ENCODE data around the gene NEURL4.

NEURL4 gene

DNA sequence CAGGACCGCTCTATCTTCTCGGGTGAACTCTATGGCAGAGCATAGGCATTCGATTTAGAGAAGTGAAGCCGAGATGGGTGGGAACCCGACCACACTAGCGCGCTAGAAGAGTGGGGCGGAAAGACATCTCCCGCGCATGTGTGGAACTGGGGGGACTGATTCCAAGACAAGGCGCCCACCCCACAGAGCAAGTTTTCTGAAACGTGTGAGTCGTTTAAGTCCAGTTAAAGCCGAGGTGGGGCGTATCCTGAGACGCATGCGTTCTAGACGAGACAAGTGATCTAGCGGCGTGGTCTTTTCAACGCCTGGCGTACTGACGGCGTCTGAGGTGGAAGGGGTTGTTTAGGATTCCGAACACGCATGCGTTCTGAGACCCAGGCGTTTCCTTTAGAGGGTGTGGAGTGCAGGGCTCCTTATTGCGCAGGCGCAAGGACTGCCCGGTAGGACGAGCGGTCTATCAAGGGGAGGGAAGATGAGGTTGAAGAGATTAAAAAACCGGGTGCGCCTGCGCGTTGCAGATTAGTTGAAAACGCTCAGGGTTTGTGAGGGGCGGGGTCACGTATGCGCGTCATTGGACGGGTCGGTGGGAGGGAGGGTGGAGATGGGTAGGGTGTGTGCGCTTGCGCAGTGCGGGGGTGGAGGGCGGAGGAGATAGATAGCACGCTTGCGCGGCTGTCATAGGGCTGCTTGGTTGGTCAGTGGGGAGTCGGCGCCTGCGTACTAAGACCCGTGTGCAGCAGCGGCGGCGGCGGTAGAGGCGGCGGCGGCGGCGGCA lies 22.0 kb downstream of the NEURL4 start, which contains the start of gene EIF5A:
EIF5A (plus strand) TSS at position 718 of the 775 bp plus-strand sequence. CDS start 2,008 bp downstream, outside the sequence.
- peak within 1 kb of the TSS; percentile 80 for H3K4me3 Mint-ChIP-seq
- H3K9me3 Mint-ChIP-seq = no peaks in the 10 kb centered on the region
- peak within 1 kb of the TSS; percentile 93 for H3K27ac Mint-ChIP-seq
- peaks cover 32% of the 10 kb centered on the region for H3K4me1 Mint-ChIP-seq
- H3K27me3 Mint-ChIP-seq = no peaks in the 10 kb centered on the region
- ATAC-seq = peak; percentile 90
- peaks cover 36% of the 10 kb centered on the region for H3K36me3 Mint-ChIP-seq

GRCh38 chr17:7304179-7304578 lies 25.0 kb downstream of the NEURL4 start:
- H3K9me3 Mint-ChIP-seq = no peaks in the 10 kb centered on the region
- peaks cover 3% of the 10 kb centered on the region for H3K4me1 Mint-ChIP-seq
- ATAC-seq = no peak
- peaks cover 7% of the 10 kb centered on the region for H3K36me3 Mint-ChIP-seq
- H3K27me3 Mint-ChIP-seq = no peaks in the 10 kb centered on the region
- no peak overlapping the region for H3K27ac Mint-ChIP-seq
- H3K4me3 Mint-ChIP-seq = no peak overlapping the region

GRCh38 chr17:7296189-7296861 lies 32.8 kb downstream of the NEURL4 start:
- H3K4me1 Mint-ChIP-seq = peaks cover 23% of the 10 kb centered on the region
- peak overlapping the region; percentile 17 for H3K4me3 Mint-ChIP-seq
- no peaks in the 10 kb centered on the region for H3K36me3 Mint-ChIP-seq

GRCh38 chr17:7295230-7296180 lies 33.6 kb downstream of the NEURL4 start:
- H3K4me1 Mint-ChIP-seq = peaks cover 23% of the 10 kb centered on the region
- H3K36me3 Mint-ChIP-seq = no peaks in the 10 kb centered on the region
- no peak for ATAC-seq
- H3K9me3 Mint-ChIP-seq = no peaks in the 10 kb centered on the region
- H3K27ac Mint-ChIP-seq = peak overlapping the region; percentile 44
- peak overlapping the region; percentile 82 for H3K4me3 Mint-ChIP-seq
- peaks cover 55% of the 10 kb centered on the region for H3K27me3 Mint-ChIP-seq

More at GRCh38 chr17:7296189-7296861, 32.8 kb downstream of the NEURL4 start:
- peak overlapping the region; percentile 6 for H3K27ac Mint-ChIP-seq
- no peaks in the 10 kb centered on the region for H3K9me3 Mint-ChIP-seq
- H3K27me3 Mint-ChIP-seq = peaks cover 47% of the 10 kb centered on the region
- ATAC-seq = peak; percentile 70

DNA sequence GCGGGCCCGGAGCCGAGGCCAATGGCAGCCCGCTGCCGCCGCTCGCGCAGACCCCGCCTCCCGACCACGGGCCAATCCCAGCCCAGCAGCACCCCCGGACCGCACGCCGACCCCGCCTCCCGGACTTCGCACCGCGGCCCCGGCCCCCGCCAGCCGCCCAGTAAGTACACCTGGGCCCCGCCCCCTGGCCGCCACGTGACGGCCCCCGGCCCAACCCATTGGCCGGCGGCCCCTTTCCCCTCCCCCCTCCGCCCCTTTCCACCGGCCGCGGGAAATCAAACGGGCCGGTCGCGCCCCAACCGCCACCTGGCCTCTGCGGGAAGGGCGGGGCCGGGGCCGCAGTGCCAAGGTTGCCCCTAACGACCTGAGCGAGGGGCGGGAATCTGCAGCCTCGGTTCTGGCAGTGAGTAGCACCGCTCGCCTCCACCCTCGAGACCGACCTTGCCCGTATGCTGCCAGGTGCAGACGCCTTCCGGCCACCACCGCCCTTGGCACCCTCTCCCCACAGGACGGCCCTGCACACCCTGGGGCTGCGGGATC lies 34.5 kb downstream of the NEURL4 start, which contains the start of gene YBX2:
YBX2 (minus strand) TSS at position 26 of the 540 bp plus-strand sequence. CDS start 139 bp downstream, outside the sequence.
- no peaks in the 10 kb centered on the region for H3K36me3 Mint-ChIP-seq
- peak within 1 kb of the TSS; percentile 44 for H3K27ac Mint-ChIP-seq
- no peaks in the 10 kb centered on the region for H3K9me3 Mint-ChIP-seq
- H3K4me1 Mint-ChIP-seq = peaks cover 23% of the 10 kb centered on the region
- H3K4me3 Mint-ChIP-seq = peak within 1 kb of the TSS; percentile 82
- ATAC-seq = peak; percentile 79
- H3K27me3 Mint-ChIP-seq = peaks cover 63% of the 10 kb centered on the region

DNA sequence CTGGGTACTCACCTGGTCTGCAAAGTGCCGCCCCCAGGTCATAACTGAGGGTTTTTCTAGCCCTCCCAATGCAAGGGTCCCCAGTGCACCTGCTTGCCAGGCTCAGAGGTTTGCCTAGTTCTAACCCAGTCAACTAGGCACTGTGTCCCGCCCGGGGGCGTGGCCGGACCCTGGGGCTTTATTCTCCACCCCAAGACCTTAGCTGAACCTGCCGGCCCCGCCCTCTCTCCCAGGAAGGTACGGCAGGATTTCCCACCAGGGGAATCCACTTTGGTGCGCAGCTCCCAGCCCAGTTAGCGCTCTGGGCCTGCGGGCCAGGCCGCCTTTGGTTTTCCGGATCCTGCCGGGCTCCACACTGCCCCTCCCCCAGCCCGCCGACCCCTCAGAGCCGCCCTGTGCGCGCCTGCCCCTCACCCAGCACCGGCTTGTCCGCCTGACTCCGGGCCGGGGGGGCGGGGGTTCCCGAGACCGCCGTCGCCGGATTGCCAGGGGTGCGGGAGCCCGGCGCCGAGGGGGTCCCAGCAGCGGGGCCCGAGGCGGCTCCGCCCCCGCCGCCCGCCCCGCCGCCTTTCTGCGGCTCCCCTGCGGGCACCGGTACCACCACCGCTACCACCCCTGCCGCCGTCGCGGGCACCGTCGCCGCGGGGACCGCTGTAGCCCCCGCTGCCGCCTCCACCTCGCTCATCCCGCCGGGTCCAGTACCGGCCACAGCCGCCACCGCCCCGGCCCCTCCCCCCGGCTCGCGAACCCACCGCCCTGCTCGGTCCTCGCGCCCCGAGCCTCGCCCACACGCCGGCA lies 35.1 kb downstream of the NEURL4 start:
- peaks cover 23% of the 10 kb centered on the region for H3K4me1 Mint-ChIP-seq
- ATAC-seq = peak; percentile 3
- no peaks in the 10 kb centered on the region for H3K36me3 Mint-ChIP-seq
- peaks cover 64% of the 10 kb centered on the region for H3K27me3 Mint-ChIP-seq
- no peak overlapping the region for H3K4me3 Mint-ChIP-seq
- no peaks in the 10 kb centered on the region for H3K9me3 Mint-ChIP-seq
- no peak overlapping the region for H3K27ac Mint-ChIP-seq

DNA sequence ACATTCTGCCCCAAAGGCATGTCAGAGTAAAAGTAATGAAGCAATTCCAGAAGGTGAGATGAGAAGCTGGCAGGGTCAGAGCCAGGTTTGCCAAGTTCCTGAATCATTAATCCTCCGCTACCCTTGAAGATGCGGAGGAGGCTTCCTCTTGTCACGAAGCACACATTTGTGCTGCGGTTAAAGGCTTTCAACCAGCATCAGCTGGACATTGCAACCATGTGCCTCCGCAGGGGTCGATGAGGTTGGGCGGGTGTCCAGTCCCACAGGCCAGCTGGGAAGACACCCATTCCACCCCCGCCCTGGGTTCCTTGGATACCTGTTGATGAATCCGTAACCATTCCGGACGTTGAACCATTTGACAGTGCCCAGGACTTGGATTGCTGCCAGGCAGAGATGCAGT lies 36.0 kb downstream of the NEURL4 start:
- Mint-ChIP-seq H3K27me3 (peaks cover 70% of the 10 kb centered on the region), H3K4me1 (peaks cover 23% of the 10 kb centered on the region), H3K36me3 (no peaks in the 10 kb centered on the region), H3K27ac (no peak overlapping the region), H3K4me3 (peak overlapping the region; percentile 10), H3K9me3 (no peaks in the 10 kb centered on the region)
- no peak for ATAC-seq

GRCh38 chr17:7292729-7293128 lies 36.4 kb downstream of the NEURL4 start:
- H3K4me3 Mint-ChIP-seq = no peak overlapping the region

GRCh38 chr17:7292194-7292593 lies 36.9 kb downstream of the NEURL4 start:
- Mint-ChIP-seq H3K4me3 (no peak overlapping the region), H3K36me3 (no peaks in the 10 kb centered on the region), H3K9me3 (no peaks in the 10 kb centered on the region), H3K4me1 (peaks cover 23% of the 10 kb centered on the region), H3K27ac (no peak overlapping the region), H3K27me3 (peaks cover 80% of the 10 kb centered on the region)
- ATAC-seq = no peak

More at GRCh38 chr17:7292729-7293128, 36.4 kb downstream of the NEURL4 start:
- ATAC-seq = no peak
- no peaks in the 10 kb centered on the region for H3K9me3 Mint-ChIP-seq
- H3K27ac Mint-ChIP-seq = no peak overlapping the region
- H3K4me1 Mint-ChIP-seq = peaks cover 23% of the 10 kb centered on the region
- H3K36me3 Mint-ChIP-seq = no peaks in the 10 kb centered on the region
- peaks cover 74% of the 10 kb centered on the region for H3K27me3 Mint-ChIP-seq

GRCh38 chr17:7290685-7291084 lies 38.5 kb downstream of the NEURL4 start:
- Mint-ChIP-seq H3K9me3 (no peaks in the 10 kb centered on the region), H3K27ac (no peak overlapping the region), H3K36me3 (no peaks in the 10 kb centered on the region), H3K4me3 (no peak overlapping the region), H3K4me1 (peaks cover 10% of the 10 kb centered on the region), H3K27me3 (peaks cover 78% of the 10 kb centered on the region)
- no peak for ATAC-seq

DNA sequence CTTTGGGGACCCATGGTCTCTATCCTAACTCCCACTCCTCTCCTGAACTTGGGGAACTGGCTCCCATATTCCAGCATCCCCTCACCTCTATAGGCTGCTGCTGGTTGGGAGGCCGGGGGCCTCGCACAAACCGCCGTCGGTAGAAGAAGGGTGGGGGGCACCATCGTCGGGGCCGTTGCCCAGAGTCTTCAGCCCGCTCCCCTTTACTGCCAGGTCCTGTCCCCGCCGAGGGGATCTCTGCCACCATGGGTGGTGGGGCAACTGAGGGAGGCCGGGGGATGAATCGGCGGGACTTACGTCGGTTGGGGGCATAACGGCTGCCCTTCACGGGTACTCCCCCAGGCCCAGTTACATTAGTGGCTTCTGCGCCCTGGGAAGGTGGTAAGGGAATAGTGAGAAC lies 39.0 kb downstream of the NEURL4 start:
- no peak for ATAC-seq
- Mint-ChIP-seq H3K4me1 (peaks cover 5% of the 10 kb centered on the region), H3K36me3 (no peaks in the 10 kb centered on the region), H3K9me3 (no peaks in the 10 kb centered on the region), H3K27me3 (peaks cover 76% of the 10 kb centered on the region), H3K27ac (no peak overlapping the region), H3K4me3 (no peak overlapping the region)

DNA sequence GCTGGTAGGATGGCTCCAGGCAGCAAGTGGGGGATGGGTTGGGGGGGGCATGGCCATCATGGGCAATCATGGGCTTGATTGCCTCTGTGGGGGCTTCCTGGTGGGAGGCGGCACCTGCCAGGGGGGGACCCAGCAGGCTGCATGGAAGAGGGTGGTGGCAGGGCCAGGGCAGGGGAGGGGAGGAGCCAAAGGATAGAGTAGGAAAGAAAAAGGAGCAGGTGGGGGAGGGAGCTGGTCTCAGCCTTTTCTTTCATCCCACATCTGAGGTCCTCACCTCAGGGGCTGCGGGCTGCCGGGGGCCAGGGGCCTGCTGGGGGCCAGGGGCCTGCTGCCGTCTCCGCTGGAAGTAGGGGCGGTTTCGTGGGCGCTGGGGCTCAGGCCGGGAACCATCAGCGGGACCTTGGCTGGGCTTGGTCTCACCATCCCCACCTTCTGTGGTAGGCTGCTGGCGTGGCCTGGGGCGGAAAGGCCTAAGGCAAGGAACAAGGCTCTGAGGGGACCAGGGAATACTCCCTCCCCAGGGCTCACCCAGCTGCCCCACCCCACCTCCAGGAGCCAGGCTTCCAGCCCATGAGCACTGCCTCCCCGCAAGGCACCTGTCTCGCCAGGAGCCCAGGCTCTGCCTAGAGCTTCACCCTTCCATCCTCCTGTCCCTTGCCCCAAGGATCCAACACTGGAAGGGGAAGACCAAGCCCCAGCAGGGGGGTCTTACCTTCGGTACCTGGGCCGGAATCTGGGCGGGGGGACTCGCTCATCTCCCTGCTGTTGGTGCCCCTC lies 39.7 kb downstream of the NEURL4 start:
- no peaks in the 10 kb centered on the region for H3K9me3 Mint-ChIP-seq
- no peaks in the 10 kb centered on the region for H3K36me3 Mint-ChIP-seq
- peaks cover 76% of the 10 kb centered on the region for H3K27me3 Mint-ChIP-seq
- H3K4me1 Mint-ChIP-seq = no peaks in the 10 kb centered on the region
- H3K27ac Mint-ChIP-seq = no peak overlapping the region
- ATAC-seq = no peak
- no peak overlapping the region for H3K4me3 Mint-ChIP-seq

- peaks cover 75% of the 10 kb centered on the region for H3K27me3 Mint-ChIP-seq
- H3K4me1 Mint-ChIP-seq = peaks cover 30% of the 10 kb centered on the region
- ATAC-seq = no peak
- no peak overlapping the region for H3K27ac Mint-ChIP-seq
- no peaks in the 10 kb centered on the region for H3K9me3 Mint-ChIP-seq
- H3K36me3 Mint-ChIP-seq = no peaks in the 10 kb centered on the region
- H3K4me3 Mint-ChIP-seq = no peak overlapping the region
Measured at GRCh38 chr17:7285679-7286078, 43.5 kb downstream of the NEURL4 start.

All from stimulated activated memory B cell treated with anti-CD40 and anti-IgM and Interleukin-4, amounts not matched to agents 10 μg/mL and 1 μg/mL and 100 μg/mL, for 72 hours (primary cell).